Lower leg skin (tissue), 3 donors: ENCODE measurements around the gene SERPIND1.

ENCODE experiments used
- POLR2A ChIP-seq, 2 donors: fragments of 450-650 bp; IDR thresholded peaks; one replicate each; pipeline ENCODE4 v1.6.1; 2016 to 2017; ENCODE audit warnings: antibody characterized with exemption in 2 of 2, mild to moderate bottlenecking in 1 of 2, moderate library complexity in 1 of 2
- TF ChIP-seq, protein P1 (sequence below), 3 donors: fragments of 450-650 bp; IDR thresholded peaks; one replicate each; pipeline ENCODE4 v1.5.1; 2016; ENCODE audit warnings: antibody characterized with exemption in 3 of 3, mild to moderate bottlenecking in 3 of 3, moderate library complexity in 2 of 3

DNA sequence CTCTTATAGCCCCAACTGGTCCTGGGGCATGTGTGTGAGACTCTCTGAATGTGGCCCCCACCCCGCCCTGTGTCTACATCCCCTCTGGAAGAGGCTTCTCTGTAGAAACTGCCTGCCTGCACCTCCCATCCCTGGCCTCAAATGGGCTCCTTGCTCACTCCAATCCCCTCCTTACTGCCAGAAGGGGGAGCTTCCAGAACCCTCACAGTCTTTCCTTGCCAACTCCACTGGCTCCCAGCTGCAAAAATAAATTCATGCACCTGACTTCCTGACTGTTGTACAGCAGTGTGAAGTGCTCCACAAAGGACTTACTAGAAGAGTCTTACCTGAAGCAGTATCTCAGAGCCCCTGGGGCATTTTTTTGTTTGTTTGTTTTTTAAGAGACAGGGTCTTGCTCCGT lies 15.2 kb upstream of the SERPIND1 start:
- TF ChIP-seq POLR2A (IDR thresholded peaks at IDR 0.05) = no peak
- TF ChIP-seq, protein P1, sequence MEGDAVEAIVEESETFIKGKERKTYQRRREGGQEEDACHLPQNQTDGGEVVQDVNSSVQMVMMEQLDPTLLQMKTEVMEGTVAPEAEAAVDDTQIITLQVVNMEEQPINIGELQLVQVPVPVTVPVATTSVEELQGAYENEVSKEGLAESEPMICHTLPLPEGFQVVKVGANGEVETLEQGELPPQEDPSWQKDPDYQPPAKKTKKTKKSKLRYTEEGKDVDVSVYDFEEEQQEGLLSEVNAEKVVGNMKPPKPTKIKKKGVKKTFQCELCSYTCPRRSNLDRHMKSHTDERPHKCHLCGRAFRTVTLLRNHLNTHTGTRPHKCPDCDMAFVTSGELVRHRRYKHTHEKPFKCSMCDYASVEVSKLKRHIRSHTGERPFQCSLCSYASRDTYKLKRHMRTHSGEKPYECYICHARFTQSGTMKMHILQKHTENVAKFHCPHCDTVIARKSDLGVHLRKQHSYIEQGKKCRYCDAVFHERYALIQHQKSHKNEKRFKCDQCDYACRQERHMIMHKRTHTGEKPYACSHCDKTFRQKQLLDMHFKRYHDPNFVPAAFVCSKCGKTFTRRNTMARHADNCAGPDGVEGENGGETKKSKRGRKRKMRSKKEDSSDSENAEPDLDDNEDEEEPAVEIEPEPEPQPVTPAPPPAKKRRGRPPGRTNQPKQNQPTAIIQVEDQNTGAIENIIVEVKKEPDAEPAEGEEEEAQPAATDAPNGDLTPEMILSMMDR (IDR thresholded peaks at IDR 0.05) = no peak
